HG03460 (cell line): ENCODE results near the gene RPL26.
A peak's percentile ranks its signal among the peaks of the same experiment; 100 is the strongest.

Source experiments
- ATAC-seq: cut with Tn5 transposase; IDR thresholded peaks from one replicate; pipeline ENCODE4 v1.9.1; 2021; ENCODE audit not compliant: unreplicated experiment

RPL26 gene

DNA sequence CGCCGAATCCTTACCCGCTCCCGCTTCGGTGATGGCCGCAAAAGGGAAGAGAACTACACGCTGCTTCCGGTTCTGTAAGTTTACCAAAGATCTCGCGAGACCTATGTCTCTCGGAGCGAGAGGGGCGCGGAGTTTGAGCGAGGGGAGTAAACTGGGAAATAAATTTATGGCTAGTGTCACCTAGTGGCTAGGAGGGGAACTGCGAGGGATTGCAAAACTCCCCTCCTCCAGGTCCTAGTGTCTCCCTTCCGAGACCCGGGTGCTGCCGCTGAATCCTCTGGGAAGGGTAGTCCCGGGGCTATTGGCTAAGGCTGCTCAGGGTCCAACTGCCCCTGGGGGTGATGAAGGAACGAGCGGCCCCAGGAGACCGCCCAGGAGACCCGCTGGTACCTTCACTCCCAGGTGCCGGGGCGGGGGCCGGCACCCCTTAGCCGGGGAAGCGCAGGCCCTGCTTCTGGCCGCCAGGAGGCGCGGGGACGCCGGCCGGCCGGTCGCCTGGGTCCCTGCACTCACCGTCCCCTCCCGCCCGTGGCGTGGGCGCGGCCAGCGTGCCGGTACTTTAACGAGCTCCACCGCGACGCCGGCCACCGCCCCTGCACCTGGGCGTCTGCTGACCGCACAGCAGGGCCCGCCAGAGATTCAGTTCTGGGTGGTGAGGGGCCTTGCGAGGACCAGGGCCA is at the start of gene RPL26:
Gene RPL26 (minus strand): TSS at position 51 of the 680 bp plus-strand sequence. CDS start 883 bp downstream, outside the sequence.
- ATAC-seq, result peak; percentile 87

DNA sequence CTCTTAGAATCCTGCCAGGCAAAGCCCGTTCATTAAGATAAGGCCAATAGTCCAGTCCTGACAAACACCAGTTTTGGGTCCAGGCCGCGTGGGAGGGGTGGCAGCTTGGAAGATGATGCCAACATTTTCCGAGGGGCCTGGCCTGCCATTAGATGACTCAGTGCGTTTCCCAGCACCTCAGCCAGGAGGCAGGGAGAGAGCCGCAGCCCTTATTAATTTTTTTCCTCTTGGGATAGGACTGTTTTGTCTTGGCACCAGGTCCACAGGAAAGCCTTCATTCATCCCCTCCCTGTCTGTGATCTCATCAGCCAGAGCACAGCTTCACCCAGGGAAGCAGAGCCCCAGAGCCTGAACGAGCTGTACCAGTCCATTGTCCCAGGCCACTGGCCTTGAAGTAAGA is 48.0 kb upstream of the RPL26 start:
- no peak for ATAC-seq

DNA sequence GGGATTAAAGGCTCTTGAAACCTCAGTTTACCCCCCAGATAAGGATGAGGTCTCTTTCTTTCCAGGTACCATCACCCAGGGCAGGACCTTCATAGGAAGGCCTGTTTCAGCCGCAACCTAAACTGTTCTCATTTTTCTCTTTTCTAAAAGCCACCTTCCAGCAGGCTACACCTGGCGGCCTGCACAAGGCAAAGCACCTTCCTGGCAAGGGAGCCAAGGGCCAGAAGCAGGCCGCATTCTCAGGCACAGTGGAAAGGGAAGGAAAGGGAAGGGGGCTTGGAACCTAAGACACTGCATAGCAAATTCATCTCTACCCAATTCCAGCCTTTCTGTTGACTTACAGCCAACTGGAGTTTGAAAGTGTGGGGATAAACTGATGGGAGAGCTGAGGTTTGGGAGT is 43.8 kb upstream of the RPL26 start:
- ATAC-seq, result no peak

DNA sequence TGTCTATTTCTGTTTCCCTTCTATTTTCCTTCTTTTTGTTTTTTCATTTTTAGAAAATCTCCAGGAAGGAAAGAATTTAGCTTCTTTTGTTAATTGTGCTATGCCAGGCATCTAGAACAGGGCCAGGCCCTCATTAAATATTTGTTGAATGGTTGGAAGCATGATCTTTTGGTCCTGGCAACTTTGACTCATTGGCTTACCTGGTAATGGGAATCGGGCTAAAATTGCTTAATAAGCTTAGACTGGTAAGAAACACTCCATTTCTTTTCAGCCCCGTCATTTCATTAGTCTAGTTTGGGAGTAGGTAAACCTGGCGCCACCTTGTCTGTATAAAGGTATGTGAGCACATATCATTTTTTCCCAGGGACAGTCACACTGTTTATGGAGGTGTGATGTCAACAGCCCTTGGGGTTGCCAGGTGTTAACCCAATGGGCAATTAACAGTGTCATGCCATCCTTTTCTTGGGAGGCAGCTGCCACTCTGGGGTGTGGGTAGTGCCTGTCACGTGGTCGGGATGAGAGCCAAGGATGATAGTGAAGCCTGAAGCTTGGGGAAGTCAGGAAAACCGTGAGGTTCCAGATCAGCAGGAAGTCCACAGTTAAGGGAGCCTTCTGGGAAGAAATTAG is 43.2 kb upstream of the RPL26 start:
- ATAC-seq, result no peak

DNA sequence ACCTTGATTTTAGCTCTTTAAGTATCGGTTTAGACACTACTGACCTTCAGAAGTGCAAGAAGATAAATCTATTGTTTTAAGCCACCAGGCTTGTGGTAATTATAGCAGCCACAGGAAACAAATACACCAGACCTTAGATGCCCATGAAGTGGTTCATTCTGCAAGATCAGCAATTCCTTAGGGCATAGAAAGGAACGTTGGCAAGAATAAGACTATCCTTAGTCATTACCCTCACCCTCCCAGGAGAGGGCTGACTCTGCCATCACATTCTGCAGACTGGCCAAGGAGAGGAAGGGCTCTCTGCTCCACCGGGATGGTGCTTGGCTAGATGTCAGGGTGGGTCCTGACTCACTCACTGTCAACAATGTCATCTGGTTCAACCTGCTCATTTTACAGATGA is 38.6 kb upstream of the RPL26 start:
- no peak for ATAC-seq

DNA sequence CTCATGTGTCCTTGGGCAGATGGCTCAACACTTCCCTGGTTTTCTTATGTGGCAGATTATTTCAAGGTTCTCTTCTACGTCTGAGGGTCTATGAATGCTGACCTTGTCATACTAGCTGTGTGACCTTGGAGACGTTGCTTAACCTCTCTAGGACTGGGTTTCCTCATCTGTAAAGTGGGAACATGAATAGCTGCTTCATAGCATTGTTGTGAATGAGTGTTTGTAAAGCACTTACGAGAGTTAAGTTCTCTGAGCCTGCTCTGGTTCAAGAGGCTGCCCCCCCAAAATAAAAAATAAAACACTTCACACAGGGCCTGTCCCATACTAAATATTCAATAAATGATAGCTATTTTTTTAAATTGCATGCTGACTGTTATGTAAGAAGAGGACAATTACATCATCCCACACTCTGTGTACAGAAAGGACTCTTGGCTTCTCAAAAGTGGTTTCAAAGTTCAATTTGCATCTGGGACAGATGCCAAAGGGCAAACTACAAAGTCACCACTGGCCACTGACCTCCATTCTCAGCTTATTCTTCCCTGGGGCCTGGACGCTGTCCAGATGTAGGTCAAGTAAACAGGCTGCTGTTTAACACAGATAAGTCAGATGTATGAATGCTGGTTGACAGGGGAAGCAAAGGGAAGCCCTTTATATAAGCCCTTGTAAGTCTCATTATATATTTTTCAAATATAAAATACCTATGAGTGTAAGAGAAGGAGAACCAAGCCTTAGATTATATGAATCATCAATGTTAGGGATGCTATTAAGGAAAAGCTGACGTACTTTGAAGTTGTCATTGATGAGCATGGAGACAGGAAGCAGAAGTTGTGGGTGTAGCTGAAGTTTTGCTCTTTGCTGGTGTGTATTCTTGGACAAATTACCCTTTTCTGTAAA is 37.3 kb upstream of the RPL26 start:
- ATAC-seq, result no peak

DNA sequence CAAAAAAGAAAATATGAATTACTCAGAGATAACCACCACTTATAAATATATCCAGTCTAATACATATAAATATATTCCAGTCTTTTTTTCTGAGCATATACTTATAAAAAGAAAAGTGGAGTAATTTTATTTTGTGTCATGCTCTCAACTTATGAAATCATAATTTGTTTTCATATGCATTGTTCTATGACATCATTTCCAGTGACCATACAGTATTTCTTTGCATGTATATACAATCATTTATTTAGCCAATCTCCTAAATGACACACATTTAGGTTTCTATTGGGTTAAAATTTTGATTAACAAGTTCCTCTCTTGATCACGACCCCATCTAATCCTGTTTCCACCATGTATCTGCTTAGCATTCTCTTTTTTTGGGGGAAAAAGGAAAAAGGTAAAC is 36.3 kb upstream of the RPL26 start:
- no peak for ATAC-seq

DNA sequence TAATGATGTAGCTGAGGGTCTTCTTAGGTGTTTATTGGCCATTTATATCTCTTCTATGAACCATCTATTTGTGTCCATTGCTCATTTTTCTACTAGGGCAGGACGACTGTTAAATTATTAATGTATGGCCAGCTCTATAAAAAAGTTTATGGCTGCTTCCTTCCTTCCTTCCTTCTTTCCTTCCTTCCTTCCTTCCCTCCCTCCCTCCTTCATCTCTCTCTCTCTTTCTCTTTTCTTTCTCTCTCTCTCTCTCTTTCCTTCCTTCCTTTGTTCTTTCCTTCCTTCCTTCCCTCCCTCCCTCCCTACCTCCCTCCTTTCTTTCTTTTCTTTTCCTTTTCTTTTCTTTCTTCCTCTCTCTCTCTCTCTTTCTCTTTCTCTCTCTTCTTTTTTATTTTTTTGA is 35.5 kb upstream of the RPL26 start:
- ATAC-seq, result no peak

DNA sequence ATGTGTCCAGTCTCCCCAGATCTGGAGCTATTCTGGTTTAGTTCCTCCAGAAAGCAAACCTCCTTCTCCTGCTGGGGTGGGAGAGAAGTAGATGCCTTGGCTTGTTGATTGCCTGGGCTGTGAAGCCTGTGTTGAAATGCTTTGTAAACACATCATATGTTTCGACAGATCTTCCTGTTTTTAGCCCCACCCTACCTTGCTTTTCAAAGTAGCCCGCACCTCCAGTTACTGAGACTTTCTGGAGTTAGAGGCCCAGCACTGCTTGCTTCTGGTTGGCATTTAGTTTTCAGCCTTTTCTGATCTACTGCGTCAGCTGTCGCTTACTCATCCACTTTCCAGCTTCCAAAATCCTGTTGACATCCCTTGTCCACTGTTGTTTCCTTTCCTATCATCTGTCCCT is 34.8 kb upstream of the RPL26 start:
- no peak for ATAC-seq

DNA sequence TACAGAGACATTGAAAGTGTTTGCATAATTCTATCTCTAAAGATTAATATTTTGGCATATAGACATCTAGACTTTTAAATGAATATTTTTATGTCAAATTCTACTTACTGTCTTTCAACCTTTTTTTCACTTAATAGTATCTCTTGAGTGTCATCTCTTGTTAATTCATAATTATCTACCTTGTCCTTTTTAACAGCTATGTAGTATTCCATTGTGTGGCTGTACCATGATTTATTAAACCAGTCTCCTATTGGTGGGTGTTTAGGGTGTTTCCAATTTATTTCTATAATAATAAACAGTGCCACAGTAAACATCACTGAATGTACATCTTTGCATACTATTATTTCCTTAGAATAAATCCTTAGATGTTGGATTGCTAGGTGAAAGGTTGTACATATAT is 30.9 kb upstream of the RPL26 start:
- no peak for ATAC-seq

DNA sequence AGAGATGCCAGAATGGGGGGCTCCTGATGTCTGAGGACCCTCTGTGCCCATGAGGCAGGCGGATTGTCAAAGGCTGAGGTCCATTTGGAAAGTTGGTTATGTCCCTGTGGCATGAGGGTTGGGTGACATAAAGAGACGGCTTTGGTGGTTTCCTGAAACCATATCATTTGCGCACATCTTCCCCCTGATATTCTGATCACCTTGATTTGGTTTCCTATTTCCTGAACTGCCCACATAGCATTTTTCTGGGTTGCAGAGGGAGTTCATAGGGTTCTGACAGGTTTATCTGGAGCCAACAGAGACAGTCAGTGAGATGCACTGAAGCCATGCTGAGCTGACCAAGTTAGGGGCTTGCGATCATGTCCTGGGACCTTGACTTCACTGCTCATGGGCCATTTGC is 30.3 kb upstream of the RPL26 start:
- ATAC-seq, result no peak

DNA sequence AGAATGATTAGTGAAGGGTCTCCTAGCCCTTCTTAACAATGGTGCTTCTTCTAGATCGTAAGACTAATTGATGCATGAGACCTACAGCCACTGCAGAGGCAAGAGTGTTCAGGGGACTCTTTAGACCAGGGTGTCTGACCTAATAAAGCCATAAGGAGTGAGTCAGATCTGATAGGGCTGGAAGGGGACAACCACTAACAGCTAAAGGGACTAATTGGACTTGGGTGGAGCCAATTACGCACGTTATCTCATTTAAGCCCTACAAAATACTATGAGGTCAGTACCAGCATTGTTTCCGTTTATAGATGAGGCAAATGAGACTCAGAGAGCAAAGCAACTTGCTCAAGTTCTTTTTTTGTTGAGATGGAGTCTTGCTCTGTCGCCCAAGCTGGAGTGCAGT is 29.1 kb upstream of the RPL26 start:
- ATAC-seq, result no peak

DNA sequence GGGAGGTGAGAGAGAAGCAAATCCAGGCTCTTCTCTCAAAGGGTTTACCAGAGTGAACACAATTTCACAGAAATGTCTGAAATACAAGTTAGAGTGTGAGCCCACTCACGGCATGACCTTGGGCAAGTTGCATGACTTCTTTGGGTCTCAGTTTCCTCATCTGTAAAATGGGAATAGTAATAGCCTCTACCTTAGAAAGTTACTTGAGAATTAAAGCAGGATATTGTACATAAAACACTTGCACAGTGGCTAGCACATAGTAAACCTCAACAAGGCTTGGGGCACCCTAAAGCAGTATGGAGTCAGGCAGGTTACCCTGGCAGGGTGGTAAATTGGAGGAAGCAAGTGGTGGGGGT is 27.9 kb upstream of the RPL26 start:
- ATAC-seq, result no peak

DNA sequence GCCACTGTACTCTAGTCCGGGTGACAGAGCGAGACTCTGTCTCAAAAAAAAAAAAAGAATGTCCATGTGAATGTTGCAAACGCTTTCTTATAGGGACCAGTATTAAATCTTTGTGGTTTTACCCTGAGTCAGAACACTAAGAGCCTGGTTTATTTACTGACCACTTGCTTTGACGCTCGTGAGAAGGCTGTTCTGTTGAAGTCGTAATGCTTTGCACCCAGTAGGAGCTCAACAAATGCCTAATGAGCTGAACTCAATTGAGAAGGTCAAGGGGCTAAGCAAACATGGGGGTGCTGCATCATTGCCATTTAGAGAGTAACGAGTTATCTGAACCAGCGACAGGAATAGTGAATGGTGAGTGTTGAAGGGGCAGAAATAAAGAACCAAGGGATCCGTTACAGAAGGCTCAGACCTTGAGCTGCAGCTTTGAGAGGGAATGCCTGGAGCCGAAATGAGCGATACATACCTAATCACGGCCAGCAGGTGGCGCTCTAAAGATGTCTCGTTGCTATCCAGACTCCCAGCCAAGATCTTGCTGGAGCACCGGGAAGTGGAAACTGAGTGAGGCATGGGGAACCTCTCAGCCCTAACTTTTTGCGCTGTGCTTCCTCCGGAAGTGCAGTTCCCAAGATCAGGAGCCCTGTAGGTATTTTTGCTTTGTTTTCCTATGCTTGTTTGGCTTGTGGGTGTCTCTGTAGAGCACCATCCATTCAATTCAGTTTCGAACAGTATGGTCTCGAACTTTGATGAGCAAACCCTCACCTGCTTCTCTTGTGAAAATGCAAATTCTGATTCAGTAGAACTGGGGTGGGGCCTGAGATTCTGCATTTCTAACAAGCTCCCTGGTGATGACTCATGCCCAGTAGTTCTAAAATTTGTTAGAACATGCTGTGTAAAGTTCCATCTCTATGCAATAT is 27.2 kb upstream of the RPL26 start:
- no peak for ATAC-seq

DNA sequence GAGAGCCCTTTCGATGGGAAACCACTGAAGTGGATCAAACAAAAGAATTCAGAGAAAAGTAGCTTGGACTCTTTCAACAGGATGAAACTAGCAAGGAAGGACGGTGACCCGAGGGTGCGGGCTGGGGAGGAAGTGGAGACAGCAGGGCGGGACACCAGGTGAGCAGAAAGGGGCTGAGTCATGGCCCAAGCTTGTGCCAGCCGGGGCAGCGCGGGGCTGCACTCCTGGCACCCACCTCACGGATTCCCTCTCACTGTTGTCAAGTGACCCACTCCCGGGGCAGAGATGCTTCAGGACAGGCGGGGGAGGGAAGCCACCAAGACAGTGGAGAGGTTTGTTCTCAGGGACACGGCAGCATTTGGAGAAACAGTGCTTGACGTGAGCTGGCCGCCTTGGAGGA is 25.4 kb upstream of the RPL26 start:
- no peak for ATAC-seq

DNA sequence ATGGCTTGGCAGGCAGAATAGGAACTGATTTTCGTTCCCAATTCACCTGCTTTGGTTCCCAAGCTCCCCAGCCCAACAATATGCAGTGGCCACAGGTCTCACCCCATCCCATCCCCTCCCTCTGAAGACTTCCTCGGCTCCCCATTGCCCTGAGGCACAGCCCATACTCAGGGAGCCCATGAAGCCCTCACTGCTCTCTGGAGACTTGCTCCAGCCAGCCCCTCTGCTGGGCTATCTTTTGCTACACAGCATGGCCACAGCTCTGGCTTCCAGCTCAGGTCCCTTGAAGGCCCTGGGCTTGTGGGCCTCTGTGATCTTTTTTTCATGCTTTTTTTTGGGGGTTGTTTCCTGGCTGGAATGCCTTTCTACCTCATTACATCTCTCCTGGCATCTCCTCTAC is 23.2 kb upstream of the RPL26 start:
- ATAC-seq, result no peak

DNA sequence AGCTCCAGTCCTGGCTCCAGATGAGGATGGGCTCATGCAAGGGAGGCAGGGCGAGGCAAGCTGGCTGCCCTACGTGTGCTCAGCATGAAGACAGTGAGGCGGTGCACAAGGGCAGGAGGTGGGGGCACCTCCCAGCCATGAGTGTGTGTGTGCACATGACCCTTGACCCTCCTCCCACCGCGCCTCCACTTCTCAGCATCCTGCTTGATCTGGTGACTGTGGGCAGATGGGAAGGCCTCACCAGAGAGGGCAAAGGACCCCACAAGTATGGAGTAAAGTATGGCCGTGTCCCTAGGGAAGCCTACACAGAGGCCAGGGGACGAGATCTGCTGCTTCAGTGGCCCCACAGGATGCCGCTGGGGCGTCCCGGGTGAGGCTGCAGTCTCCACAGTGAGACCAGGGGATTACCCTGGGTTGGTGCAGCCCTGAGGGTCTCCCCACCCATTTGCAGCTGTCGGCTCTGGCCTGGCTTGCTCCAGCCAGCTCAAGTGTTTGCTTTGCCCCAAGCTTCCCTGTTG is 22.6 kb upstream of the RPL26 start:
- no peak for ATAC-seq

DNA sequence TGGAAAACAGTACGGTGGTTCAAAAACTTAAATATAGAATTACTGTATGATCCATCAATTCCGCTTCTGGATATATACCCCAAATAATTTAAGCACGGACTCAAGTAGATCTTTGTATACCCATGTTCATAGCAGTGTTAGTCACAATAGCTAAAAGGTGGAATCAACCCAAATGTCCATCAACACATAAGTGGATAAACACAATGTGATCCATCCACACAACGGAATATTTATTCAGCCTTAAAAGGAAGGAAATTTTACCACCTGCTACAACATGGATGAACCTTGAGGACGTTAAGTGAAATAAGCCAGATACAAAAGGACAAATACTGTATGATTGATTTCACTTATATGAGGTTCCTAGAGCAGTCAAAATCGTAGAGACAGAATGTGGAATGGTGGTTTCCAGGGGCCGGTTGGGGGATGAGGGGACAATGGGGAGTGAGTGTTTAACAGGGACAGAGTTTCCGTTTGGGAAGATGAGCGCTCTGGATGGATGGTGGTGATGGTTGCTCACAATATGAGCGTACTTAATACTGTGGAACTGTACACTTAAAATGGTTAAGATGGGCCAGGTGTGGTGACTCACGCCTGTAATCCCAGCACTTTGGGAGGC is 20.0 kb upstream of the RPL26 start:
- no peak for ATAC-seq

DNA sequence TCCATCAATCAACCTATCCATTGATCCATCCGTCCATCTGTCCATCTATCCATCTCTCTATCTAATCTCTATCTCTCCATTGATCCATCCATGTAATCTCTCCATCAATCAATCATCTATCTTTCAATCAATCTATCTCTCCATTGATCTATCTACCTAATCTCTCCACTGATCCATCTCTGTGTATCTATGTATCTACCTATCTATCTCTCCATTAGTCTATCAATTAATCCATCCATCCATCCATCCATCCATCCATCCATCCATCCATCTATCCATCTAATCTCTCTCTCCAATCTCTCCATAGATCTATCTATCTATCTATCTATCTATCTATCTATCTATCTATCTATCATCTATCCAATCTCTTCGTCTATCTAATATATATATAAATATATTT is 18.1 kb upstream of the RPL26 start:
- ATAC-seq, result no peak

DNA sequence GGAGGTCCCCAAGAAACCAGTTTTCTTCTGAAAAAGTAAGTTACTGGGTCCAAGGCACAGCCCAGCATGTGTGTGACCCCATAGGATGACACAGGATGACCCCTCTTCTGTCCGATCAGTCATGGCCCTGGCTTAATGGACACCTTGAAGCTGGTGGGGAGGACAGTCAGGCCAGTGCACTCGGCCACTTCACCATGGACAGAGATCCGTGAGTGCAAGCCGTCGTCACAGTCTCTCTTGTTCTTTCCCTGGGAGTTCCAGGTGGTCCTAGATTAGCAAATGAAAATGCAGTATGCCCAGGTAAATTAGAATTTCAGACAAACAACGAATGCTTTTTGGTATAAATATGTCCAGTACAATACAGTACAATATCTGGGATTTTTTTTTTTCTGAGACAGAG is 16.0 kb upstream of the RPL26 start:
- ATAC-seq, result no peak
